Measurements from ENCODE around the gene KCTD2. TPM values are rescaled to one million over a fixed set of nuclear protein-coding genes. Genes with fewer than 3 reads are reported as not detected.

Gene KCTD2
- total RNA-seq, 4 donors from 2014 or later: 23.6 to 46.1 (median 34.6) TPM

GRCh38 chr17:75060434-75061054, 13.5 kb downstream of the KCTD2 start:
- DNase-seq (ENCODE audit: low spot score) (no peak), ATAC-seq (ENCODE audit: low FRiP score) (no peak)
- TF ChIP-seq CTCF (IDR thresholded peaks at IDR 0.05): no peak

GRCh38 chr17:75061055-75061438, 14.0 kb downstream of the KCTD2 start:
- DNase-seq (ENCODE audit: low spot score) (no peak), ATAC-seq (ENCODE audit: low FRiP score) (no peak)
- TF ChIP-seq CTCF (IDR thresholded peaks at IDR 0.05): no peak

GRCh38 chr17:75061618-75062017, 14.6 kb downstream of the KCTD2 start:
- TF ChIP-seq CTCF (IDR thresholded peaks at IDR 0.05): no peak
- DNase-seq (ENCODE audit: low spot score): no peak
- ATAC-seq (ENCODE audit: low FRiP score): no peak

- TF ChIP-seq CTCF (IDR thresholded peaks at IDR 0.05): no peak
- ATAC-seq (ENCODE audit: low FRiP score) (no peak), DNase-seq (ENCODE audit: low spot score) (no peak)
These were observed 16.2 kb downstream of the KCTD2 start for GRCh38 chr17:75063201-75063600.

GRCh38 chr17:75063626-75064025, 16.6 kb downstream of the KCTD2 start:
- DNase-seq (ENCODE audit: low spot score) (no peak), ATAC-seq (ENCODE audit: low FRiP score) (no peak)
- TF ChIP-seq CTCF (IDR thresholded peaks at IDR 0.05): no peak

GRCh38 chr17:75064040-75064439, 17.0 kb downstream of the KCTD2 start:
- no peak for TF ChIP-seq CTCF (IDR thresholded peaks at IDR 0.05)
- no peak for ATAC-seq (ENCODE audit: low FRiP score)
- DNase-seq (ENCODE audit: low spot score): no peak

GRCh38 chr17:75064460-75064859, 17.4 kb downstream of the KCTD2 start:
- DNase-seq (ENCODE audit: low spot score): no peak
- no peak for TF ChIP-seq CTCF (IDR thresholded peaks at IDR 0.05)
- ATAC-seq (ENCODE audit: low FRiP score): no peak
